GM19468 (cell line): ENCODE results near the gene WNT7A.

Source experiments
- ATAC-seq: cut with Tn5 transposase; IDR thresholded peaks from one replicate; pipeline ENCODE4 v1.9.1; 2021; ENCODE audit warnings: mild to moderate bottlenecking, moderate library complexity, moderate number of reproducible peaks; ENCODE audit not compliant: unreplicated experiment; ENCODE audit errors: extremely low read depth

WNT7A gene

GRCh38 chr3:13801361-13802204, 78.3 kb downstream of the WNT7A start:
- ATAC-seq: no peak

DNA sequence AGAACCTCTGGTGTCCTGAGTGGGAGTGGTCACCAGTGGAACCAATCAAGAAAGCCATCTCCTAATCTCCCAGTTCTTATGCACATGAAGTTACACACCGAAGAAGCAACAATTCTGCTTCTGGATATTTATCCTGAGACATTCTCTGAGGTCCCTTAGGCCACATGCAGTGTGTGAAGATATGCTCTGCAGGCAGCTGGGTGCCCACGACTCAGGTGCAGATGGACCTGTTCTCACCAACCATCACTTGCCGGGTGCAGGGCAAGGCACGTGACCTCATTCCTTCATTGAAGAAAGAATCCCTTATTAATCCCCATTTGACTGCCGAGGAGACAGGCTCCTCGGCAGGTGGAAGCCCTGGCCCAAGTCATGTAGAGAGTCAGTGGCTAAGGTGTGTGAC, 79.8 kb downstream of the WNT7A start:
- ATAC-seq: no peak

DNA sequence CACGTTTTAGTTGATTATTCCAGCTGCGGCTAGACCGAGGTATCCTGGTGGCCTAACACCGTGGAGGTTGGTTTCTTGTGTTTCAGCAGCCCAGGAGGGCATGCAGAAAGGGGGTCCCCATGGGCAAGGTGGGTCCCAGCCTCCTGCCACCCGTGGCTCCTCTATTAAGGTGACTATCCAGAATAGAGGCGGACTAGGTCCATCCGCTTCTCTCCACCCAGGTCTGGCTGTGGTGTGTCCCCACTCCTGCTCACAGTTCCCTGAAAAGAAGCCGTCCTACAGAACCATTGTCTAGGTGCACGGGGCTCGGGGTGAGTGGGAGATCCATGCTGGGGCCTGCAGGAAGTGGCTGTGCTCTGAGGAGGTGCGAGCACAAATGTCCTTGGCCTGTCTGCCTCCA, 81.5 kb downstream of the WNT7A start:
- no peak for ATAC-seq

GRCh38 chr3:13796701-13797460, 83.0 kb downstream of the WNT7A start:
- no peak for ATAC-seq

DNA sequence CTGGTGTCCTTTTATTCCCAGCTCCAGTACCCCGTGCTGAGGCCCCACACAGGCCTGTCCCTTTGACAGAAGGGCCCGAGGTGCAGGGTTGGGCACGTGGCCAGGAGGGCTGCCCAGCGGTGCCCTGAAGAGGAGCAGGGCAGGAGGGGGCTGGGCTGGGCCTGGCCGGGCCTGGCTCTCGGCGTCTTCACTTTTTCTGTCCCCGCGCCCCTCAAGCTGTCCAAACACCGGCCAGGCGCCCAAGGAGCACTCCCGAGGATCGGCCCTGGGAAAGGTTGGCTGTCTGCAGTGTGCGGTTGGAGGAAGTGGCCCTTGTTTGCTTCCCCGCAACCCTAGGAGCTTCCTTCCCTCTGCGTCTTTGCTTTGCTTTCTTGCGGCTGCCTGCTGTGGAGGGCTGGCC, 84.1 kb downstream of the WNT7A start:
- ATAC-seq: no peak

- no peak for ATAC-seq
Measured at GRCh38 chr3:13794322-13794721, 85.5 kb downstream of the WNT7A start.

DNA sequence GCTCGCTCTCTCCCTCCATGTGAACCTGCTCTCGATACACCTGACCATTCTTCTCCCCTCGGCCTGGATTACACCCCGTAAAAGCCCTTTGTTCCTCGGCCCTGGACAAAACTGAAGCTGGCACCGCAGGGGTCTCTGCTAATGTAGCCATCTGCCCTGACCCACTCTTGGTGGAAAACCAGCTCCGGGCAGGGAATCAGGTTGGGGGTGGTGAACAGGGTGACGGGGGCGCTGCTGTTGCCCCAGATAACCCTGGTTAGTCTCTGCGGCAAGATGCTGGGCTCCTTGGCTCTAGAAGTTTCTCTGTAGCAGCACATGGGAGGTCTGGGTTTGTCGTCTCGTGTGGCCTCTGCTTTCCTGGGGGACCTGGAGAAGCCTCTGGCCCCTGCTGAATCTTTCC, 86.4 kb downstream of the WNT7A start:
- no peak for ATAC-seq

DNA sequence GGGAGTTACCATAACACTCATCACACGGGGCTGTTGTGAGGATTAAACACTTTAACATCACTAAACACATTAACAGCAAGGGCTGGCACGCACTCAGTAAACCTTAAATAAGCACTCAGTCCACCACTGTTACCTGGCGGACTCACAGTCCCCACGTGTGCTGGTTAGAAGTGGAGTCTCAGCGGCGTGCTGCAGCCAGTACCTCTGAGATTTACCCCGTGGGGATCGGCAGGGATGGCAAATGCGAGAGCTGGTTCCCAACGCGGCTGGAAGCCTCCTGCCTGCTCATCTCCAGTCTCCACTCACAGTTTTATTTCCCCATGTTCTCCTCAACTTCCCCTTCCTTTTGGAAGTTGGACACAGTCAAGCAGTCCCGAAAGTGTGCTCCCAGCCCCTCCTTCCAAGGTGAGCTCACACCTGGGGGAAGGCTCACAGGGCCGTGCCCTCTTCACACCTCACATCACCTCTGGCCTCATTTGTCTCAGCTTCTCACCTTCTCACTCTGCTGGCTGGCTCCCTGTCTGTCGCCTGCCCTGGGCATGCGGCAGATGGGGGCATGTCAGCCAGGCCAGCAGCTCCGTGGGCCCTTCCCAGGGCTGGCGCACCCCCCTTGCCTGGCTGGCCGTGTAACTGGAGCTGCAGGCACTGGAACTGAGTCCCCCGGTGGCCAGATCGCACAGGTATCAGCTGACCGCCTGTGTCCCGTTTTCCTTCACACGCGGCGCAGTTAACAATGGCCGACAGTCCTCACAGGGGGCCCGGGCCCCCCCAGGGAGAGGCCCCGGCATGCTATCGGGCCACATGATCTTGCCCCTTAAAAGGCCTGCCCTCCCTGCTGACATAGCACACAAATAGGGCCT, 87.1 kb downstream of the WNT7A start:
- no peak for ATAC-seq

GRCh38 chr3:13792051-13792490, 87.8 kb downstream of the WNT7A start:
- ATAC-seq: no peak

DNA sequence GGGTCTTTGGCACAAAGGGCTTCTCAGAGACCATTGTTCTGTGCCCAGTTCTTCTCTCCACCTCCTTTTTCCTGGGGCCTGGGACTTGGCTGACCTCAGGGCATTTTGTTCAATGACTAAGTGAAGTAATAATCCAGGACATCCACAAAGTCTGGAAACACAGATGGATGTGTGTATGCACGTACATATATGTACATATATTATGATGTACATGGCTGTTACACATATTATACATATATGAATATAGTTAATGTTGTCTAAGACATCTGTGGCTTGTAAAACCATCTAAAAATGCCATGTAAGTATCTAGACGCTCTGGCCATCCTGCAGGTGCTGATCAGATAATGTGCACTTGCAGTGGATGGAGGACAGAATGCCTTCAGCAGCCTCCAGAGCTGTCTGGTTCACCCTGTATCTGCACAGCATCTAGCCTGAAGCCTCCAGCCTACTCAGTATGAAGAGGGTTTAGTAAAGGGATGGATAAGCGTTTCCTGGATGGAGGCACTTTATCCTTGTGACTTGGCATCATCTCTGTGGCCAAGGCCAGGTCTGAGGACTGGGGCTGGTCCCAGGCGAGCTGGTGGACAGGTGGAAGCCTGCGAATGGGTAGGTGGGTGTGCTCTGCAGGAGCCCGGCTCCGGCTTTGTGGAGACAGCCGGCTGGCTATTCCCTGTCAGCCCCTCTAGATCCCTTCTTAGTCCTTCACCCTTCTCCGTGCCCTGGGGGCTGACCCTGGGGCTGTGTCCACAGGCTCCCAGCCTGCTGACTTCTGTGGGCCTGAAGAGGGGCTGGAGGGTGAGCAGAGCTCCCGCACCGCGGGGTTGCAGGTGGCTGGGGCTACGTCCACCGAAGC, 88.4 kb downstream of the WNT7A start:
- no peak for ATAC-seq

DNA sequence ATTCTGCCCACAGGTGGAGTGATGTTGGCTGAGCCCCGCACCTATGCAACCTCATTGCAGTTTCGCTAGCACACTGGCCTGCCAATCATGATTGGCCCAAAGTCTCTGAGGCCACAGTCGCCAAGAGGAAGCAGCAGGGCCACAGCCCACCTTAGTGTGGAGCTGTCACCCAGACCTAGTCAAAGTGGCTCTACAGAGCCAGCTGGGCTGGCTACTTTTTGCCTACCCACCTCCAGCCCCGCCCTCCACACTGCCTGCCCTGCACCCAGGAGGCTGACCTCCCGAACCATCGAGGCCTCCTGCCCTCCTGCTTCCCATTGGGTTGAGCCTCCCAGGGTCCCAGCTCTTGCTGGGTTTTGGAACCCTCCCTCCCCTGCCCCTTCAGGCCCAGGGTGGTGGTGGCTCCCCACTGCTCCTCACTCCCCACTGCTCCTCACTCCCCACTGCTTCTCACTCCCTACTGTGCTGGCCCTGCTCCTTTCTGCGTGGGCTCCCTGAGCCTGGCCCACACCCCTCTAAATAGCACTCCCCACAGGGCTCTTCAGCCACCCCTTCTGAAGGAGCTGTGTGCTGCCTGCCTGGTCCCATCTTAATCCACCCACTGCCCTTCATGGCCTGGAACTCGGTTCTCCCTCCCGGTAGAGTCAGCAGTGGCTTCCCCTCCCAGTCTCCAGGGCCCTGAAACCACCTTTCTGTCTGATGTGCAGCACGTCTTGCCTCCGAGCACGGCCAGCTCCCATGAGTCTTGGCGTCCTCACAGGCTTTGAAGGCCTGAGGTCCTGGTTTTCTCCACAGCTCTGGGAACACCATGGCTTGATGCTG, 89.3 kb downstream of the WNT7A start:
- no peak for ATAC-seq

- ATAC-seq: no peak
Measured at GRCh38 chr3:13788522-13789424, 91.1 kb downstream of the WNT7A start.

- ATAC-seq: no peak
Measured at GRCh38 chr3:13787533-13788132, 92.2 kb downstream of the WNT7A start.

DNA sequence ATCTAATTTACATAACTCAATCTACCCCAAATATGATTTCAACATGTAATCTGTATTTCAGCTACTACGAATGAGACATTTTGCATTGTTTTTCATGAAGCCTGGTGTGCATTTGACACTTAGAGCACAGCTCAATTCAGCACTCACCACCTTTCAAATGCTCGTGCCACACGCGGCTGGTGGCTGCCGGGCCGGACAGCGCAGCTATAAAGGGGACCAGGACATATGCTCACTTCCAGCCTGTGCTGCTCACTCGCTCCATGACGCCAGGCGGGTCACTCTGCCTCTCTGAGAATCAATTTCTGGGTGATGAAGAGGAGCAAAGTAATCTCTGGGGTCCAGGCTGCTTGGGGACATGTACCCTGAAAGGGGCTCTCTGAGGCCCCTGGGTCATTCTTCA, 93.1 kb downstream of the WNT7A start:
- ATAC-seq: no peak

- no peak for ATAC-seq
Measured at GRCh38 chr3:13785853-13786436, 93.9 kb downstream of the WNT7A start.

GRCh38 chr3:13785351-13785750, 94.5 kb downstream of the WNT7A start:
- ATAC-seq: no peak

- no peak for ATAC-seq
Measured at GRCh38 chr3:13783476-13783875, 96.4 kb downstream of the WNT7A start.
